ENCODE data around the gene JUNB. TPM values are rescaled to one million over a fixed set of nuclear protein-coding genes. Genes with fewer than 3 reads are reported as not detected.

The JUNB gene
- total RNA-seq, 1 donor from 2014 or later = 84.4 TPM

GRCh38 chr19:12774588-12775555, 16.4 kb upstream of the JUNB start, which contains the start of gene HOOK2:
TSS of gene HOOK2 (minus strand) at chr19:12775552. CDS start at chr19:12775449, 103 bp downstream.
- DNase-seq (ENCODE audit: low read depth) = no peak

- DNase-seq (ENCODE audit: low read depth) = peak; percentile 84
These were observed 13.9 kb upstream of the JUNB start for GRCh38 chr19:12777217-12778016.

GRCh38 chr19:12778017-12778904, 13.0 kb upstream of the JUNB start:
- peak; percentile 92 for DNase-seq (ENCODE audit: low read depth)

GRCh38 chr19:12778905-12779161, 12.5 kb upstream of the JUNB start:
- no peak for DNase-seq (ENCODE audit: low read depth)

- DNase-seq (ENCODE audit: low read depth) = peak; percentile 86
These were observed 11.9 kb upstream of the JUNB start for GRCh38 chr19:12779162-12779993.

GRCh38 chr19:12782174-12782423, 9.2 kb upstream of the JUNB start:
- no peak for DNase-seq (ENCODE audit: low read depth)

GRCh38 chr19:12782424-12783290, 8.6 kb upstream of the JUNB start:
- DNase-seq (ENCODE audit: low read depth) = peak; percentile 79

- no peak for DNase-seq (ENCODE audit: low read depth)
These were observed 7.9 kb upstream of the JUNB start for GRCh38 chr19:12783291-12783848.

- no peak for DNase-seq (ENCODE audit: low read depth)
These were observed 7.4 kb upstream of the JUNB start for GRCh38 chr19:12783849-12784393.

GRCh38 chr19:12784394-12784870, 6.9 kb upstream of the JUNB start:
- DNase-seq (ENCODE audit: low read depth) = no peak

GRCh38 chr19:12784871-12785430, 6.3 kb upstream of the JUNB start:
- DNase-seq (ENCODE audit: low read depth) = no peak

- no peak for DNase-seq (ENCODE audit: low read depth)
These were observed 5.8 kb upstream of the JUNB start for GRCh38 chr19:12785431-12786031.

- peak; percentile 57 for DNase-seq (ENCODE audit: low read depth)
These were observed 5.0 kb upstream of the JUNB start for GRCh38 chr19:12786141-12786870.

- no peak for DNase-seq (ENCODE audit: low read depth)
These were observed 4.3 kb upstream of the JUNB start for GRCh38 chr19:12786952-12787351.

- DNase-seq (ENCODE audit: low read depth) = no peak
These were observed 3.8 kb upstream of the JUNB start for GRCh38 chr19:12787458-12787857.

- DNase-seq (ENCODE audit: low read depth) = no peak
These were observed 3.1 kb upstream of the JUNB start for GRCh38 chr19:12788042-12788681.

- peak; percentile 93 for DNase-seq (ENCODE audit: low read depth)
These were observed 2.6 kb upstream of the JUNB start for GRCh38 chr19:12788682-12789097.

Measured in myocyte (in vitro differentiated cells).